ENCODE results near the gene MRPL41. TPM values are rescaled to one million over a fixed set of nuclear protein-coding genes. Genes with fewer than 3 reads are reported as not detected.

The MRPL41 gene
- total and polyA plus RNA-seq, 2 of the 13 experiments (the other 11 are each of a cell fraction or from before 2014, with no cell fraction given): 20.9 to 54.0 TPM

DNA sequence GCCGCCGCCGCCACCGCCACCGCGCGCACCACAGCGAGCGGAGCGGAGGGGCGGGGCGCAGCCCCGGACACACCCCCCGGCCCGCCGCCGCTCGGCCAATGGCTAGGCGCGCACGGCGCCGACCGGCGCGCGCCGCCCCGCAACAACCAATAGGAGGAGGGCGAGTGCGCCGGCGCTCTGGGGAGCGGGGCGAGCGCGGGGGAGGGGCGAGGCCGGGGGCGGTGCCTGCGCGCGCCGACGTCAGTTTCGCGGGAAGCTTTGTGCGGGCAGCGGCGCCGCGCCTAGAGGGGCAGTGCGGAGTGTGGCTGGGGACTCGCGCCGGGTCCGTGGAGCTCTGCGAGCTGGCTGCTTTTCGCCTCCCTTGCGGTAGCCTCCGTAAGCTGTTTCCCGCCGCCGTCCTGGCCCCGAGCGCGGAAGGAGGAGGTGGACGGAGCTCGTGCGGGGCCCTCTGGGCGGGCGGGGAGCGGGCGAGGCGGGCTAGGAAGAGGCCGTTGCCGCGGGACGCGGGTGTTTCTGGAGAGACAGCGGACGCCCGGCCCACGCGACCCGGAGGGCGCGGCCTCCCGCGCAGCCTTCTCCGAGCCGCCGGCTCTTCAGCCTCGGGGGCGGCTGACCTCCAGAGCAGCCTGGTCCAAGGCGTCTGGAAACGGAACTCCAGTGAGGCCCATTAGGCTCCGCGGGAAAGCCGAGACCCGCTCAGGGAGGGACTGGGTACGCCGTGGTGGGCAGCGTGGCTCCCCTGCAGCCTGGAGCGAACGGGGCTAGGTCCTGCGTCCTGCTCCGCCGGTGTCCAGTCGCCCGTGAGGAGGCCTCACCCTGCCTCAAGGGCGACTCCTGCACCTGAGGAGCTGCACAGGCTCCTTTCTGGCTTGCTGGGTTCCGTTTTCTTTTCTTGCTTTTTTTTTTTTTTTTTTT is 39.0 kb downstream of the MRPL41 start, which contains the start of gene ZMYND19 (continued):
- TF ChIP-seq, protein P1, sequence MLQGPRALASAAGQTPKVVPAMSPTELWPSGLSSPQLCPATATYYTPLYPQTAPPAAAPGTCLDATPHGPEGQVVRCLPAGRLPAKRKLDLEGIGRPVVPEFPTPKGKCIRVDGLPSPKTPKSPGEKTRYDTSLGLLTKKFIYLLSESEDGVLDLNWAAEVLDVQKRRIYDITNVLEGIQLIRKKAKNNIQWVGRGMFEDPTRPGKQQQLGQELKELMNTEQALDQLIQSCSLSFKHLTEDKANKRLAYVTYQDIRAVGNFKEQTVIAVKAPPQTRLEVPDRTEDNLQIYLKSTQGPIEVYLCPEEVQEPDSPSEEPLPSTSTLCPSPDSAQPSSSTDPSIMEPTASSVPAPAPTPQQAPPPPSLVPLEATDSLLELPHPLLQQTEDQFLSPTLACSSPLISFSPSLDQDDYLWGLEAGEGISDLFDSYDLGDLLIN (CRISPR knock-in tag; IDR thresholded peaks at IDR 0.05; ENCODE audit: borderline replicate concordance): no peak
- no peak for TF ChIP-seq KDM1A (CRISPR knock-in tag; IDR thresholded peaks at IDR 0.05)
- no peak for TF ChIP-seq HMG20A (CRISPR knock-in tag; IDR thresholded peaks at IDR 0.05; ENCODE audit: borderline replicate concordance)
- no peak; the same call in 1 of the 2 replicates for TF ChIP-seq PHF21A (CRISPR knock-in tag; IDR thresholded peaks at IDR 0.05)
- TF ChIP-seq, protein P2, sequence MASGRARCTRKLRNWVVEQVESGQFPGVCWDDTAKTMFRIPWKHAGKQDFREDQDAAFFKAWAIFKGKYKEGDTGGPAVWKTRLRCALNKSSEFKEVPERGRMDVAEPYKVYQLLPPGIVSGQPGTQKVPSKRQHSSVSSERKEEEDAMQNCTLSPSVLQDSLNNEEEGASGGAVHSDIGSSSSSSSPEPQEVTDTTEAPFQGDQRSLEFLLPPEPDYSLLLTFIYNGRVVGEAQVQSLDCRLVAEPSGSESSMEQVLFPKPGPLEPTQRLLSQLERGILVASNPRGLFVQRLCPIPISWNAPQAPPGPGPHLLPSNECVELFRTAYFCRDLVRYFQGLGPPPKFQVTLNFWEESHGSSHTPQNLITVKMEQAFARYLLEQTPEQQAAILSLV (CRISPR knock-in tag; IDR thresholded peaks at IDR 0.05; ENCODE audit: borderline replicate concordance): no peak
- TF ChIP-seq ZNF629 (CRISPR knock-in tag; conservative IDR thresholded peaks at IDR 0.05): no peak
- TF ChIP-seq FOXA1 (IDR thresholded peaks at IDR 0.05): no peak
- TF ChIP-seq FOXA1 (CRISPR knock-in tag; IDR thresholded peaks at IDR 0.05): no peak
- peak; percentile 48 for TF ChIP-seq ZFX (CRISPR knock-in tag; IDR thresholded peaks at IDR 0.05; ENCODE audit: low read depth)
- TF ChIP-seq, protein P3, sequence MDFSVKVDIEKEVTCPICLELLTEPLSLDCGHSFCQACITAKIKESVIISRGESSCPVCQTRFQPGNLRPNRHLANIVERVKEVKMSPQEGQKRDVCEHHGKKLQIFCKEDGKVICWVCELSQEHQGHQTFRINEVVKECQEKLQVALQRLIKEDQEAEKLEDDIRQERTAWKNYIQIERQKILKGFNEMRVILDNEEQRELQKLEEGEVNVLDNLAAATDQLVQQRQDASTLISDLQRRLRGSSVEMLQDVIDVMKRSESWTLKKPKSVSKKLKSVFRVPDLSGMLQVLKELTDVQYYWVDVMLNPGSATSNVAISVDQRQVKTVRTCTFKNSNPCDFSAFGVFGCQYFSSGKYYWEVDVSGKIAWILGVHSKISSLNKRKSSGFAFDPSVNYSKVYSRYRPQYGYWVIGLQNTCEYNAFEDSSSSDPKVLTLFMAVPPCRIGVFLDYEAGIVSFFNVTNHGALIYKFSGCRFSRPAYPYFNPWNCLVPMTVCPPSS (IDR thresholded peaks at IDR 0.05): no peak
- no peak for TF ChIP-seq ZEB1 (IDR thresholded peaks at IDR 0.05; ENCODE audit: insufficient replicate concordance, low read depth)
- no peak for TF ChIP-seq RFX3 (CRISPR knock-in tag; IDR thresholded peaks at IDR 0.05)
- no peak for TF ChIP-seq AKAP8 (CRISPR knock-in tag; IDR thresholded peaks at IDR 0.05)
- TF ChIP-seq, protein P4, sequence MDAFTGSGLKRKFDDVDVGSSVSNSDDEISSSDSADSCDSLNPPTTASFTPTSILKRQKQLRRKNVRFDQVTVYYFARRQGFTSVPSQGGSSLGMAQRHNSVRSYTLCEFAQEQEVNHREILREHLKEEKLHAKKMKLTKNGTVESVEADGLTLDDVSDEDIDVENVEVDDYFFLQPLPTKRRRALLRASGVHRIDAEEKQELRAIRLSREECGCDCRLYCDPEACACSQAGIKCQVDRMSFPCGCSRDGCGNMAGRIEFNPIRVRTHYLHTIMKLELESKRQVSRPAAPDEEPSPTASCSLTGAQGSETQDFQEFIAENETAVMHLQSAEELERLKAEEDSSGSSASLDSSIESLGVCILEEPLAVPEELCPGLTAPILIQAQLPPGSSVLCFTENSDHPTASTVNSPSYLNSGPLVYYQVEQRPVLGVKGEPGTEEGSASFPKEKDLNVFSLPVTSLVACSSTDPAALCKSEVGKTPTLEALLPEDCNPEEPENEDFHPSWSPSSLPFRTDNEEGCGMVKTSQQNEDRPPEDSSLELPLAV (CRISPR knock-in tag; conservative IDR thresholded peaks at IDR 0.05; ENCODE audit: low read depth): no peak
- TF ChIP-seq NFE2L1 (CRISPR knock-in tag; IDR thresholded peaks at IDR 0.05; ENCODE audit: borderline replicate concordance): no peak
- TF ChIP-seq MAZ (IDR thresholded peaks at IDR 0.05; ENCODE audit: borderline replicate concordance, low read depth, low read length): no peak
- TF ChIP-seq MAZ (CRISPR knock-in tag; IDR thresholded peaks at IDR 0.05; ENCODE audit: low read depth): 0 out of 2 replicates have a peak, but pooled peaks have one; percentile 21
- TF ChIP-seq, protein P5, sequence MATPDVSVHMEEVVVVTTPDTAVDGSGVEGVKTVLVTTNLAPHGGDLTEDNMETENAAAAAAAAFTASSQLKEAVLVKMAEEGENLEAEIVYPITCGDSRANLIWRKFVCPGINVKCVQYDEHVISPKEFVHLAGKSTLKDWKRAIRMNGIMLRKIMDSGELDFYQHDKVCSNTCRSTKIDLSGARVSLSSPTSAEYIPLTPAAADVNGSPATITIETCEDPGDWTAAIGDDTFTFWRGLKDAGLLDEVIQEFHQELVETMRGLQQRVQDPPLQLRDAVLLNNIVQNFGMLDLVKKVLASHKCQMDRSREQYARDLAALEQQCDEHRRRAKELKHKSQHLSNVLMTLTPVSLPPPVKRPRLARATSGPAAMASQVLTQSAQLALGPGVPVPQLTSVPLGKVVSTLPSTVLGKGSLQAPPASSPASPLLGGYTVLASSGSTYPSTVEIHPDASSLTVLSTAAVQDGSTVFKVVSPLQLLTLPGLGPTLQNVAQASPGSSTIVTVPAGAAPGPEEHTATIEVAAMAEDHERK (CRISPR knock-in tag; IDR thresholded peaks at IDR 0.05; ENCODE audit: low read depth): no peak
- TF ChIP-seq ZNF7 (CRISPR knock-in tag; IDR thresholded peaks at IDR 0.05): no peak
- no peak for TF ChIP-seq DNMT3B (CRISPR knock-in tag; conservative IDR thresholded peaks at IDR 0.05)
- no peak for TF ChIP-seq CREM (IDR thresholded peaks at IDR 0.05)
- TF ChIP-seq CREM (CRISPR knock-in tag; IDR thresholded peaks at IDR 0.05): no peak
- TF ChIP-seq ZNF556 (CRISPR knock-in tag; IDR thresholded peaks at IDR 0.05; ENCODE audit: borderline replicate concordance): no peak
- TF ChIP-seq ZNF746 (CRISPR knock-in tag; IDR thresholded peaks at IDR 0.05): peak; percentile 25; the same call in 1 of the 2 replicates
- no peak for TF ChIP-seq HOXD1 (CRISPR knock-in tag; IDR thresholded peaks at IDR 0.05)

Data from HepG2 (cell line).